ENCODE measurements around the gene RNF7. TPM values are rescaled to one million over a fixed set of nuclear protein-coding genes. Genes with fewer than 3 reads are reported as not detected.

Gene RNF7
- total and polyA plus RNA-seq, 2 of the 8 experiments (the other 6 are each of a cell fraction or from before 2014, with no cell fraction given): 78.4 to 113 TPM

DNA sequence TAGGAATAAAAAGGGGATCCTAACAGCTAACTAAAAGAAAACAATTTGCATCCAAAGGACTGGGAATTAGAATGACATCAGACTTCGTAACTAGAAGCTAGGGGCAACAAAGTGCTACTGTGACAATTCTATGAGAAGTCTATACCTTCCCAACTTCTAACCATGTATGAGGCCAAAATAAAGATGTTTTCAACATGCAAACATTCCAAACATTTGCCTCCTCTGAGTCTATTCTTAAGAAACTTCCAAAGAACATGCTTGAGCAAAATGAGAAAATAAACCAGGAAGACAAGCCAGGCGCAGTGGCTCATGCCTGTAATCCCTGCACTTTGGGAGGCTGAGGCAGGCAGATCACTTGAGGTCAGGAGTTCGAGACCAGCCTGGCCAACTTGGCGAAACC, 13.1 kb upstream of the RNF7 start:
- no peaks in the 10 kb centered on the region for H3K79me2 ChIP-seq (ENCODE audit: control insufficient read depth in 1 of 2, insufficient read depth in 2 of 2, low read length in 2 of 2)
- no peak overlapping the region for H4K8ac ChIP-seq (ENCODE audit: extremely low read depth, insufficient read depth, low read length)
- H3K18ac ChIP-seq (ENCODE audit: extremely low read depth, low read length): no peak overlapping the region
- no peak overlapping the region for H4K5ac ChIP-seq (ENCODE audit: insufficient read length, low read depth, low read length)
- H3K4me3 ChIP-seq (ENCODE audit: extremely low read depth in 1 of 4, insufficient read depth in 2 of 4, low read depth in 3 of 4, low read length in 4 of 4): no peak overlapping the region
- H2BK120ac ChIP-seq (replicated peaks; ENCODE audit: low read depth, low read length): no peak overlapping the region
- 91% methylated on average over 4 of the region's 4 CpGs; no CpG with 5 or more reads in 1 of the 2 experiments for WGBS, 2 experiments (ENCODE audit: extremely low coverage in 1 of 2, insufficient coverage in 1 of 2, insufficient read length in 1 of 2, insufficient replicate concordance in 2 of 2, low coverage in 1 of 2, low lambda C conversion rate in 2 of 2, missing lambda C conversion rate in 1 of 2)
- H3K4me2 ChIP-seq (ENCODE audit: insufficient read depth in 1 of 2, low read depth in 2 of 2, low read length in 2 of 2): no peak overlapping the region
- H3K36me3 ChIP-seq (ENCODE audit: control insufficient read depth in 2 of 4, insufficient read depth in 4 of 4, low read length in 3 of 4): no peaks in the 10 kb centered on the region
- H3K4ac ChIP-seq (replicated peaks; ENCODE audit: insufficient read length, low read depth, low read length): no peak overlapping the region
- H3K23ac ChIP-seq (ENCODE audit: insufficient read length): no peak overlapping the region
- H3K56ac ChIP-seq (replicated peaks; ENCODE audit: insufficient read length, low read depth, low read length): no peak overlapping the region
- no peak overlapping the region for H4K91ac ChIP-seq (replicated peaks; ENCODE audit: insufficient read length, low read length)
- no peak overlapping the region for H3K27ac ChIP-seq (ENCODE audit: low read depth, low read length)
- no peak overlapping the region for H2AFZ ChIP-seq (ENCODE audit: low read length)
- H3K23me2 ChIP-seq (ENCODE audit: low read depth, low read length): no peaks in the 10 kb centered on the region; the same call in 1 of the 2 replicates
- no peaks in the 10 kb centered on the region for H3K9me3 ChIP-seq (ENCODE audit: insufficient read depth in 2 of 2, low read depth in 1 of 2, low read length in 1 of 2)
- CTCF ChIA-PET (ENCODE audit: partially characterized antibody): interaction anchor here (1.2 kb wide), 1 partner anchor 114 kb away, joined by 3 read pairs; no protein-coding TSS in a partner anchor
- no peak overlapping the region for H2BK20ac ChIP-seq (ENCODE audit: low read length)
- no peaks in the 10 kb centered on the region for H3K27me3 ChIP-seq (replicated peaks in 1 of 4; ENCODE audit: control insufficient read depth in 3 of 4, extremely low read depth in 1 of 4, insufficient read depth in 3 of 4, low read length in 3 of 4)
- H3K79me1 ChIP-seq (ENCODE audit: low read depth, low read length): no peaks in the 10 kb centered on the region
- H4K20me1 ChIP-seq (replicated peaks in 1 of 2; ENCODE audit: control insufficient read depth in 1 of 2, insufficient read depth in 2 of 2, low read length in 2 of 2): no peaks in the 10 kb centered on the region
- no peak overlapping the region for H3K14ac ChIP-seq (ENCODE audit: insufficient read length)
- H3K9ac ChIP-seq (replicated peaks in 1 of 4; ENCODE audit: extremely low read depth in 1 of 4, low read depth in 3 of 4, low read length in 3 of 4): no peak overlapping the region
- TF ChIP-seq NRF1 (IDR thresholded peaks at IDR 0.05; ENCODE audit: low read depth, low read length) (no peak), MAFK (IDR thresholded peaks at IDR 0.05; ENCODE audit: low read depth, low read length) (no peak), JUN (IDR thresholded peaks at IDR 0.05; ENCODE audit: low read depth, low read length) (no peak)
- no peak overlapping the region for H2AK5ac ChIP-seq (ENCODE audit: low read depth, low read length)
- no peak overlapping the region for H2BK15ac ChIP-seq (ENCODE audit: low read length)
- DNase-seq (ENCODE audit: low read depth in 1 of 2, low spot score in 2 of 2) (no peak), FAIRE-seq (no peak)
- H2BK12ac ChIP-seq (ENCODE audit: low read depth, low read length): no peak overlapping the region
- no peaks in the 10 kb centered on the region for H3K4me1 ChIP-seq (replicated peaks in 1 of 4; ENCODE audit: control insufficient read depth in 3 of 4, insufficient read depth in 4 of 4, low read length in 3 of 4)
- H2BK5ac ChIP-seq (ENCODE audit: low read depth, low read length): no peak overlapping the region
- POLR2A ChIA-PET (ENCODE audit: partially characterized antibody): no interaction called here
